NCI-H82 treated with DMSO at 0.1 percent for 48 hours (cell line): ENCODE measurements around the gene ADAMTSL3.
A peak's percentile ranks its signal among the peaks of the same experiment; 100 is the strongest.

Source experiments
- DNase-seq: peaks from one replicate; lab custom pipeline; 2025; ENCODE audit not compliant: unreplicated experiment; lab: John Stamatoyannopoulos, UW

The ADAMTSL3 gene

GRCh38 chr15:83815506-83815905, 161.6 kb downstream of the ADAMTSL3 start:
- no peak for DNase-seq

- no peak for DNase-seq
These were observed 162.4 kb downstream of the ADAMTSL3 start for GRCh38 chr15:83816124-83816883.

- DNase-seq = no peak
These were observed 164.7 kb downstream of the ADAMTSL3 start for GRCh38 chr15:83818591-83818990.

- DNase-seq = no peak
These were observed 176.5 kb downstream of the ADAMTSL3 start for GRCh38 chr15:83830381-83830780.

GRCh38 chr15:83833569-83833968, 179.6 kb downstream of the ADAMTSL3 start:
- DNase-seq = no peak

GRCh38 chr15:83835479-83835878, 181.6 kb downstream of the ADAMTSL3 start:
- no peak for DNase-seq

GRCh38 chr15:83837945-83838571, 184.1 kb downstream of the ADAMTSL3 start:
- DNase-seq = no peak

GRCh38 chr15:83838763-83839162, 184.8 kb downstream of the ADAMTSL3 start:
- no peak for DNase-seq

GRCh38 chr15:83842281-83842680, 188.4 kb downstream of the ADAMTSL3 start:
- DNase-seq = no peak

- no peak for DNase-seq
These were observed 189.5 kb downstream of the ADAMTSL3 start for GRCh38 chr15:83843471-83843871.

GRCh38 chr15:83844742-83845141, 190.8 kb downstream of the ADAMTSL3 start:
- DNase-seq = peak; percentile 88

- no peak for DNase-seq
These were observed 191.3 kb downstream of the ADAMTSL3 start for GRCh38 chr15:83845230-83845629.

- peak; percentile 27 for DNase-seq
These were observed 192.9 kb downstream of the ADAMTSL3 start for GRCh38 chr15:83846847-83847246.

- no peak for DNase-seq
These were observed 194.6 kb downstream of the ADAMTSL3 start for GRCh38 chr15:83848315-83849050.

- DNase-seq = peak; percentile 95
These were observed 196.1 kb downstream of the ADAMTSL3 start for GRCh38 chr15:83850015-83850414.

GRCh38 chr15:83850501-83851245, 196.8 kb downstream of the ADAMTSL3 start:
- DNase-seq = no peak

- DNase-seq = no peak
These were observed 199.3 kb downstream of the ADAMTSL3 start for GRCh38 chr15:83853232-83853631.

GRCh38 chr15:83854321-83854720, 200.4 kb downstream of the ADAMTSL3 start:
- no peak for DNase-seq

- no peak for DNase-seq
These were observed 201.2 kb downstream of the ADAMTSL3 start for GRCh38 chr15:83854950-83855707.

GRCh38 chr15:83855956-83856355, 202.0 kb downstream of the ADAMTSL3 start:
- no peak for DNase-seq
